Measurements from ENCODE around the gene KIRREL3.

GRCh38 chr11:126484266-126484665, 516.3 kb downstream of the KIRREL3 start:
- TF ChIP-seq CTCF (conservative IDR thresholded peaks at IDR 0.05) (no peak), ZFX (IDR thresholded peaks at IDR 0.05) (no peak)
